SH-SY5Y (cell line): Measurements from ENCODE around the gene TNFAIP8L1.

Experiments used
- GATA2 ChIP-seq: IDR thresholded peaks from 2 replicates; pipeline ENCODE4 v1.6.1; 2011; ENCODE audit warnings: mild to moderate bottlenecking, low read depth, low read length
- GATA3 ChIP-seq: IDR thresholded peaks from 2 replicates; pipeline ENCODE4 v1.6.1; 2011; ENCODE audit warnings: low read depth, mild to moderate bottlenecking, low read length, moderate library complexity

GRCh38 chr19:4609878-4610511, 29.3 kb upstream of the TNFAIP8L1 start:
- TF ChIP-seq GATA2 (no peak), GATA3 (no peak)
